ENCODE results near the gene RPGR.

RPGR gene

DNA sequence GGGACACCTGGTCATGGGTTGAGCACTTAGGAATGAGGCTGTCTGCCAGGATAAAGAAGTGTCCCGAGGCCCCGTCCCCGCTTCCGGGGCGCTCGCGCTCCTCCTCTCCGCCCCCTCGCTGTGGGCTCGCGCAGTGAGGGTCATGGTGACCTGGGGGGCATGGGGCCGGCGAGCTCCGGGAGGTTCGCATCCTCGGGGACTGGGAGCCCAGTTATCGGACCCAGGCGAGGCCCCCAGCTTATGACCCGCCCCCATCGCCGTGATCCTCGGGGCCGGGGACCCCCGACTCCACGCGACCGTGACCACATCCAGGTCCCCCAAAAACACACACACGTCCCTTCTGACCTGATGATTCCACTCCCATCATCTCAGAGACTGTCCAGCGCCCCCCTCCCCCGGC is 71.3 kb downstream of the RPGR start:
- no peak for DNase-seq

DNA sequence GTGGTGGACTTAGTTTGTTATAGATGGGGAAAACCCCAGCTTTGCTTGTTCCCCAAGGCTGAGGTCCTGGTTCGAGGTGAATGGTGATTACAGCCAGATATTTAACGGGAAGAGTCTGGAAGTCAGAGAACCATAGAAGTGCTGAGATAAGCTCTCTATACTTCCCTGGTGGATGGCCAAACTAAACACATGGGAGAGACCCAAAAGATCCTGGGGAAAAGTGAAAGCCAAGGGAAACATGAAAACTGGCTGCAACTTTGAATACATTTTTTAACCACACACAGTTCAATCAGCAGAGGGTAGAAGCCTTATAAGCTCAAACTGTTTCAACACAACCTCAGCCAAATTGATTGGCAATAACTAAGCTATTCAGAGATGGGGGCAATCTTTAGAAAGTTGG is 77.3 kb downstream of the RPGR start:
- no peak for DNase-seq

DNA sequence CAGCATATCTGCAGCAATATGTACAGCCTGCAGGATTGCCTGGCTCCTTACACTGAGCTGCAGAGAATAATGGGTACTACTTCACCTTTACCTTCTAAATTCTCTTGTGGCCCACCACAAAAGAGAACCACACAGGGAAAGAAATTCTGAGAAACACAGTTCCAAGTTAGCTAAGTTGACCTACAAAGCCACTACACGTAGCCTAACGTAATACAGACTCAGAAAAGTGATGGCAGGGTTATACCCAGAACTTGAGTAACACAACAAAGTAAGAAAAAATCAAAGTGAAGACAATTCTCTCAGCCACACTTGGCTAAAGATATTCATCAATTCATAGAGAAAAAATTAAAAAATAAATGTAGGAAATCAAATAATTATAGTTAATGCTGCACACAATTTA is 80.3 kb downstream of the RPGR start:
- no peak for DNase-seq

DNA sequence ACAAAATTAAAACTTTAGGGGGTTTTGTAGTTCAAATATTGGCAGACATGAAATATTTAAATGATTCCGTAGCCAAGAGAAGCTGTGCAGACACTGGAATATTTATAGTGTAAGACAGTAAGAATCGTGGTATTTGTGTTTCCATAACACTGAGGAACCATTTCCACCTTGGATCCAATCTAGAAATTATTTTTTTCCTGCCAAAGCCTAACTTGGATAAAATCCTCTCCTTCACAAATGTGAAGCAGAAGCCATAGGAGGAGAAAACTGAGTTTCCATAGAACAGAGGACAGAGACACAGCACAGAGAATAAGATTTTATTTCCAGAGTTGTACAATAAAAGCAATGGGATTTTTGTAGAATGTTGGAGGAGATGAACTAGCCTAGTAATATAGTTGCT is 86.8 kb downstream of the RPGR start:
- no peak for DNase-seq

DNA sequence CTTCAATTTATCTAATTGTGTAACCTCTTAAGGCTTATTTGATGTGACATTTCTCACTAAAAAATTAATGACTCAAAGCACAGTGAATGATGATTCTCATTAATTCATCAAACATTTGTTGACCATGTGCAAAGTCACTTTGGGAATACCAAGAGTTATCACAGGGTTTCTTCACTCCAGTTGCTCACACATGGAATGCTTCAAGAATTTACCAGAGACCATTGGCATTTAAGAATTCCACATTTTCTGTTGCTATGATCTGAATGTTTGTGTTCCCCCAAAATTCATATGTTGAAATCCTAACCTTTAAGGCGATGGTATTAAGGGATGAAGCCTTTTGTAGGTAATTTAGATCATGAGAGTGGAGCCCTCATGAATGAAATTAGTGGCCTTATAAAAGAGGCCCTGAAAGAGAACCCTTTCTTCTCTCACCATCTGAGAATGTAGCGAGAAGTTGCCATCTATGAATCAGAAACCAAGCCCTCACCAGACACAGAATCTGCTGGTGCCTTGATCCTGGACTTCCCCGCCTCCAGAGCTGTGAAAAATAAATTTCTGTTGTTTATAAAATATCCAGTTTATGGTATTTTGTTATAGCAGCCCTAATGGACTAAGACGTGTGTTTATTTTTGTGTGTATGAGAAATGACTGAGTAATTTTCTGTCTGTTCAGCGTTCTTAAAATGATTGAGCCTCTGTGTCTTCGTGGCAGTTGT is 90.3 kb downstream of the RPGR start:
- DNase-seq, result no peak

DNA sequence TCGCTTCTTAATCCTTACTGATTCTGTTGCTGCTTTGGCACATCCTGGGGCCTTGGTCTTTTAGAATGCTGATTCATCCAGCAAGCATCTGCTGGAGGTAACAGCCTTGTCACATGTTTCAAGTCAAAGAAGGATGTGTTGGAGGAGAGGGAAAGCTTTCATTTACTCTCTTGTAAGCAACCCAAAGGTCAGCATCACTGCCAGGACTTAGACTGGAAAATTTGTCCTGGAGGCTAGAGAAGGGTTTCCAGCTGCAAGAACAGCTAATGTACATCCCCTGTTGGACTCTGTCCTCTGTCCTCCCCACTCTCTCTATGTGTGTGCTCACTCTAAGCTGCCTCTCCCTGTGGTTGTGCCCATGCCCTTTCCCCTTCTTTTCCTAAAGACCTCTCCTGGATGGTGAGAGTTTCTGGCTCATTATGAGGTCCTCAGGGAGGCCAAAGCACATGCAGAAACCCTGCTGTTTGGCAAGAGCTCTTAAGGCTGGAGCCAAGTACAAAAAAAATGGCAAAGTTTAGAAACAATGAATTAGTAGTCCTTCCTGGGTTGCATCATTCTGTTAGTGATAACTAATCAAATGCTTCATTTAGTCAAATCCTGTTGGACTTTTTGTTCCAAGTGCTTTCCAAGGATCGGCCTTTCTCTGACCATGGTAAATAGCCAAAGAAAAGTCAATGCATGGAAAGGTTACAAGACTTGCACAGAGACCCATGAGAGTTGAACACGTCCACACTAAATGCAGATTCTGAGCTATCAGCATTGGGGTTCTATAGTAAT is 93.2 kb downstream of the RPGR start:
- DNase-seq, result no peak

DNA sequence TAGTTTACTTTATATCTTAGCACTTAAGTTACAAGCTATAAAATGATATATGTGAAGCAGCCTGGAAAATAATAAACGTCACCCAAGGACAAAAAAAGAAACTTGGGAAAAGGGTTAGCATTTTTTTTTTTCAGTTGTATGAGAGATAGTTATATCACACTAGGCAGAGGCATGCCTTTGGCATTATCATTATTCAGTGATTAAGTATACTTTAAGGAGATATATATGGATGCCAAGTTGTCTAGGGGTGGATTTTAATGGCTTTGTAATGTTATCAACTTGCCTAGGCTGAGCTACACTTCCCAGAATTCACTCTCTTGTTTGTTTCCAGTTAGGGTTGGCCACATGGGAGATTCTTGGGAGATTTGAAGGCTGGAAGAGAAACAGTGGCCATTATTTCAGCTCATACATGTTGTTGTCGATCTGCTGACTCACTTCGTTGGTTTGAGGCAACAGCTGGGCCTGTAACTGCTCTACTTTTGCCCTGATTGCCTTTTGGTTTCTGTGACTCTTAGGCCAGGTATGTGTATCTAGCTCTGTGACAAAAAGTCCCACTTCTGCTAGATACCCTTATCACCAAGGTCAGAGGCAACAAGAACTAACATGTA is 95.1 kb downstream of the RPGR start:
- no peak for DNase-seq

DNA sequence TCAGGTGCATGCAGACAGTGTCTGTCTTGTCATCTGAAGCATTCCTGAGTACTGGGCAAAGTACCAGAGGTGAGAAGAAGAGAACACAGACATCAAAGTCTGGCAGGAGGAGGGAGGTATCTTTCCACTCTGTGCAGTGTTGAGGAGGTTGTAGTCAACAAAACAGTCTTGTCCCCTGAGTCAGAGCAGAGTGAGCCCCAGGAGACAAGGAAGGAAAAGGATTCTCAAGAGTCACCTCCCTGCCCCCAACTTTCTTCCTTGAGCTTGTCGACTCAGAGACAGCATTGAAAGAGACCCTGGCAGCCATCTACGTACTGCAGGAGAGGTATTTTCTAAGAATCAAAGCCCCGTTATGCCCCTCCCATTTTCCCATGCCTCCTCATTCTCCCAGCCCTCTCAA is 102.2 kb downstream of the RPGR start:
- no peak for DNase-seq

DNA sequence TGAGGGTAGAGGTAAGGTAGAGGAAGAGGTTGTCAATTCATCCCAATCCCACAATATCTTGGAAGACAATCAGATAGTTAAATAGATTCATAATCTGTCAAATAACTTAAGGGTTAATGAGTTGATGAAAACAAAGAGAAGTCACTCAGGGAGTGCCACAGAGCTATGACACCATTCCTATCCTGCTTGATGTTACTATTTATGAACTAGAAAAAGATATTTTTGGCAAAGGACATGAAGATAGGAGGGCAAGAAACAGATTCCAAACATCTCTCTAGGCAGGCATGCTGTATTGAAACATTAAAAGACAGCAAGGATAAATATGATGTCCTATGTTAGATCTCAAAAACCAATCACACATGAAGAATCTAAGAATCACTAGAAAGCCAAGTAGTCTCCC is 103.1 kb downstream of the RPGR start:
- no peak for DNase-seq

DNA sequence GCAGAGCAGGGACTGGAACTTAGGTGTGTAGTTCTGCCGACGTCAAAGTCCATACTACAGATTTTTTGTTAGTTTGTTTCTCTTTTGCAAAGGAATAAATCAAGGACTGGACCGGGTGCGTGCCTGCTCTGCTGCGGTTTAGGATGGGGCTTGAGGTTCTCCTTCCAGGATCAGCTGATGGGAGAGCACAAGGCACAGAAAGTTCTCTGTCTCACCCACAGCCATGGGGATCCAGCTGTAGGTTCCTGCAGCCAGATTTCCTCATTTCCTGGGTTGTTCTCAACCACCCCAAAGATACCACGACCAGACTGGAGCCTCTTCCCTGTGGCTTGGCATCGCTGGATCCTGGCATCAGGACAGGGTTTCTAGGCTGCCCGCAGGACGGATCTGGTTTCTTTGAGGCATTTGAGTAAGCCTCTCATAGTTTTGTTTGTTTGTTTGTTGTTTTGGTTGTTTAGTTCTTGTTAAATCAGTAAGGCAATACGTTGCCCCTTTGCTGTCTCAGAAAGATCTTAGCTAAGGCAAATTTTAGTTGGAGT is 105.8 kb downstream of the RPGR start:
- no peak for DNase-seq

DNA sequence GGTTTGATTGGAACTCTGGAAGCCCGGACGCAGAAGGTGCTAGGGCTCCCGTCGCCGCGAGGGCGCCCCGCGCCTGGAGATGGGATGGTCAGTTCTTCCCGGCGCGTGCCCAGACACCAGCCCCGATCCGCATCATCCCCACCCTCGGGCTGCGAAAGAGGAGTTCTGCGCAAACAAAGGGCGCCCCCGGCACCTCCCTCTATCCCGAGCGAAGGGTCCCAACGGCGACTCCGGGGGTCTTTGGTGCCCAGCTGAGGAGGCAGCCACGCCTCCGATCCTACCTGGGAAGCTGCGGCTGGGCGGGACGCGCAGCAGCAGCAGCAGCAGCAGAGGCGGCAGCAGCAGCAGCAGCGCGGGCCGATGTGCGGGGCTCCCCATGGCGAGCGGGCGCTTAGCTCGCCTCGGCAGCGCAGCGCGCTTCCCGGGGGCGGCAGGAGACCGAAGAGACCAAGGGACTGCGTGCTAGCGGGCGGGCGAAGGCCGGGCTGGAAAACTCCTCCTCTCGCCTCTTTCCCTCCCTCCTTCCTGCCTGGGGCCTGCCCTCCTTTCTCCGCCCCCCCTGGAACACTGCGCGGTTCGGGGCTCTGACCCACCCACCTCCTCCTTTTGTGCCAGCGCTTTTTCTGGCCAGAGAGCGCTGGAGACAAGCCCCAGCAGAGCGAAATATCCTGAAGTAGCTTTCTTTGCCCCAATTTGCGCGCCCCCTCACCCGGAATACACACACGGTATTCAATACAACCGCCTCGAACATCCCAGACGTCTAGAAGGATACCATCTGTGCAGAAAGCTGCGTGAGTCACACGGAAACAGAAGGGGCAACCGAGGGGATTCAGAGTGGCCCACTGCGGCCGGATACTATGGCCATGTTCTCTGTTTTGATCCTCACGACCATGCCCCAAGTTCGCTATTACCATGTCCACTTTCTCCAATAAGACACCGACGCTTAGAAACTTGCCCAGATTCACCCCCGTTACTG is 106.6 kb downstream of the RPGR start, which contains the start of gene SRPX:
Gene SRPX (minus strand): TSS at position 457 of the 976 bp plus-strand sequence. CDS start 79 bp downstream, at position 378.
- no peak for DNase-seq

DNA sequence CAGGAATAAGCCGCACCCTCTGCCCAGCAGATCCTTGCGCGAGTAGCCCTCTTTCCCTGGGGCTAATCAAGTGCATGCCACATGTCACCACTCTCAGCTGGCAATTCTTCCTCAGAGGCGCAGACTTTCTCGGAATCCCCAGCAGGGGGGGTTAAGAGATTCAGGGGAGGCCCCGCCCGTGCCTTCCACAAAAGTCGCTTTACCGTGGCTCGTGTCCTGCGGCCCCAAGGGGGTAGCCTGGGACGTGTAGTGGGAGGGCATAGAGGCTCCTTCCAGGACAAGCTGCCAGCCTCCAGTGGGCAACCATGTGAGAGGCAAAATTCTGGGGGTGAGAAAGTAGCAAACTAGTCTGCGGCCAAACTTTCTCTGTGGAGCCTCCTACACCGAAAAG is 107.3 kb downstream of the RPGR start:
- no peak for DNase-seq

Data from NCI-H526 treated with DMSO at 0.1 percent for 48 hours (cell line).